Activated naive CD4-positive, alpha-beta T cell treated with anti-CD3 and anti-CD28 coated beads, Interleukin-2, amount 50 U/mL, for 24 hours (primary cell): ENCODE measurements around the gene PUS1.

Experiments used
- H3K27ac Mint-ChIP-seq: one replicate; pipeline ENCODE4 v1.8.0; 2021; ENCODE audit warnings: mild to moderate bottlenecking, mixed read lengths
- H3K27me3 Mint-ChIP-seq: one replicate; pipeline ENCODE4 v1.8.0; 2021; ENCODE audit warnings: mixed read lengths
- H3K36me3 Mint-ChIP-seq: one replicate; pipeline ENCODE4 v1.8.0; 2021; ENCODE audit warnings: mixed read lengths
- H3K4me1 Mint-ChIP-seq: one replicate; pipeline ENCODE4 v1.8.0; 2021; ENCODE audit warnings: mixed read lengths
- H3K4me3 Mint-ChIP-seq: one replicate; pipeline ENCODE4 v1.8.0; 2021; ENCODE audit warnings: mild to moderate bottlenecking, mixed read lengths
- H3K9me3 Mint-ChIP-seq: one replicate; pipeline ENCODE4 v1.8.0; 2021; ENCODE audit warnings: mixed read lengths

PUS1 gene

DNA sequence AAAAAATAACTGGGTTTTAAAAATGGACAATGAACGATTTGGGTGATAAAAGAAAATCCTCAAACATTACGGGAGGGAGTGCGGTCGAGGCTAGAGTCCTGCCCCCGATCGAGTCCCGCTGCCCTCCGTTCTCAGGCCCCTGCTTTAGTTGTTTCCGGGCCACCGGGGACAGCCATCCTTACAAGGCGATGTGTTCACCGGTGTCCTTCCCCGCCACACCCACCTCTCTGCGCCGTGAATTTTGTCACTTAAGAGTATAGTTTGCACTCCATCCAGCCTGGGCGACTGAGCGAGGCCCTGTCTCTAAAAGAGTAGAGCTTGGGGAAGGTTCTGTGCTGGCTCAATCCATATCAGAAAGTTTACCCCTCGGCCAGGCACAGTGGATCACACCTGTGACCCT lies 31.8 kb upstream of the PUS1 start:
- peaks cover 29% of the 10 kb centered on the region for H3K4me1 Mint-ChIP-seq
- no peaks in the 10 kb centered on the region for H3K27me3 Mint-ChIP-seq
- H3K27ac Mint-ChIP-seq = peak overlapping the region; percentile 43
- no peaks in the 10 kb centered on the region for H3K9me3 Mint-ChIP-seq
- H3K4me3 Mint-ChIP-seq = peak overlapping the region; percentile 52
- H3K36me3 Mint-ChIP-seq = no peaks in the 10 kb centered on the region

DNA sequence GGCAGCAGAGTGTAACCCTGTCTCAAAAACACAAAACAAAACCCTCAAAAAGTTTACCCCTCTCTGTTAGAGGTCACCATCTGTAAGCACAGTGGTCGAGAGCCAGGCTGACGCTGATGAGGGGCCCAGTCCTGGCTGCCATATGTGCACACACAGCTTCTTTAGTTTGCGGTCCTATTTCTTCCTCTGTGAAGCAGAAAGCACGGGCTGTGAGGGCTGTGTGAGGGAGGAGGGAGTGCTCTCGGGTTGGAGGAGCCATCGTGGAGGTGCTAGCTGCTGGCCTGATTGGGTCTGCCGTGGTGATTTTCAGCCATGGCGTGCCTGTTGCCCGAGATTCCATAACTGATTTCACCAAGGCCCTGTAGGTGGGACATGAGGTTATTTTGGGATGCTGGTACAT lies 31.2 kb upstream of the PUS1 start:
- Mint-ChIP-seq H3K4me1 (peaks cover 33% of the 10 kb centered on the region), H3K9me3 (no peaks in the 10 kb centered on the region), H3K27me3 (no peaks in the 10 kb centered on the region), H3K4me3 (peak overlapping the region; percentile 1), H3K36me3 (no peaks in the 10 kb centered on the region), H3K27ac (no peak overlapping the region)

DNA sequence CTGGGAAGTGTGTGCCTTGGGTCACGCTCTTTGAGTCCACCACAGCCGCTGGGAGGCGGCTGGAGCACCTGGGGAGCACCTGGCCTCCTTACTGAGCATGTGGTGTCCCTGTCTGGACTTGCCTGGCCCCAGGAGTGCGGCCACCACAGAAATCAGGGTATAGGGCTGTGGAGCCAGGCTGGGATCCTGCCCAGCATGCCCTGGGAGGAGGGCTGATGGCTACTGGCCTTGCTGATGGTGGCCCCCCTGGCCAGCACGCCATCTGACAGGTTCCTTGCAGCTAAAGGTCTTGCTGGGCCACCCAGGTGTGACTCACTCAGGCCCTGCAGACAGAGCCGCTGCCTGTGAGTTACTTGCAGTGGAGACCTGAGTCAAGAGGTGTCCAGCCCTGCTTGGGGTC lies 28.7 kb upstream of the PUS1 start:
- Mint-ChIP-seq H3K36me3 (no peaks in the 10 kb centered on the region), H3K9me3 (no peaks in the 10 kb centered on the region), H3K27ac (no peak overlapping the region), H3K4me3 (no peak overlapping the region), H3K4me1 (peaks cover 51% of the 10 kb centered on the region), H3K27me3 (no peaks in the 10 kb centered on the region)

DNA sequence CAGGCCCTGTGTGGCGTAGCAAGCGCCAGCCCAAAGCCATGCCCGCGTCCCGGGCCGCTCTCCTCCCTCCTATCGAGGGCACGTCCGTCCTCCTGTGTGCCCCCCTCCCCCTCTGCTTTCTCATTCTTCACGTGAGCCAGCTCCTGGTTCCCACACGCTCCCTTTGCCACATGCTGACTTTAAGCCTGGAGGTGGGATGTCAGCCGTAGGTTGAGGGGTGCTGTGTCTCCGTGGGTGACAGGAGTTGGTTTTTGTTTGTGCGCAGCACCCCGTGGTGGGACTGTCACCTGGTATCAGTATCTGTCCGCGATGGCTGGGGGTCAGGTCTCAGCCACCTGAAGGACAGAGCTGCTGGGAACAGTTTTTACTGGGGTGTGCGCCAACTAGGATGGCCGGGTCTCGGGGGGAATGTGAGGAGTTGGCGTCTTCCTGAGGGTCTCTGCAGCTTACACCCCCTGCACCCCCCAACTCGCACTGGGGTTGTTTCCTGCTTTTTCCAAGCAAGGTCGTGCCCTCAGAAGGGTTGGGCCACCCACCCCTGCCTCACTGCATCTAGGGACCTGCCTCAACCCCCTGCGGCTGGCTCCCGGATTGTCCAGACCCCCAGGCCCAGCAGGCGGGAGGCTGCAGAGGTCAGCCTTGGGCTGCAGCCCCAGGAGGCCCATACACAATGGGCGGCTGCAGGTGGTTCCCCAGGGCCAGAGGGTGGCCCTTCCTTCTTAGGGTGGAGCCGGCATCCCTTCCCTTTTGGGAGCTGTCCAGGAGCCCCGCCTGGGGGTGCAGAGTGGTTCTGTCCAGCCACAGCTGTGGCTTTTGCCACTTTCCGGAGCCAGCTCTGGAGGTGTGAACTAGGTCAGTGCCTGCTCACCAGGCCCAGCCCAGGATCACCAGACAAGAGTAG lies 27.4 kb upstream of the PUS1 start:
- Mint-ChIP-seq H3K27ac (no peak overlapping the region), H3K27me3 (no peaks in the 10 kb centered on the region), H3K36me3 (no peaks in the 10 kb centered on the region), H3K4me1 (peaks cover 51% of the 10 kb centered on the region), H3K9me3 (no peaks in the 10 kb centered on the region), H3K4me3 (no peak overlapping the region)

DNA sequence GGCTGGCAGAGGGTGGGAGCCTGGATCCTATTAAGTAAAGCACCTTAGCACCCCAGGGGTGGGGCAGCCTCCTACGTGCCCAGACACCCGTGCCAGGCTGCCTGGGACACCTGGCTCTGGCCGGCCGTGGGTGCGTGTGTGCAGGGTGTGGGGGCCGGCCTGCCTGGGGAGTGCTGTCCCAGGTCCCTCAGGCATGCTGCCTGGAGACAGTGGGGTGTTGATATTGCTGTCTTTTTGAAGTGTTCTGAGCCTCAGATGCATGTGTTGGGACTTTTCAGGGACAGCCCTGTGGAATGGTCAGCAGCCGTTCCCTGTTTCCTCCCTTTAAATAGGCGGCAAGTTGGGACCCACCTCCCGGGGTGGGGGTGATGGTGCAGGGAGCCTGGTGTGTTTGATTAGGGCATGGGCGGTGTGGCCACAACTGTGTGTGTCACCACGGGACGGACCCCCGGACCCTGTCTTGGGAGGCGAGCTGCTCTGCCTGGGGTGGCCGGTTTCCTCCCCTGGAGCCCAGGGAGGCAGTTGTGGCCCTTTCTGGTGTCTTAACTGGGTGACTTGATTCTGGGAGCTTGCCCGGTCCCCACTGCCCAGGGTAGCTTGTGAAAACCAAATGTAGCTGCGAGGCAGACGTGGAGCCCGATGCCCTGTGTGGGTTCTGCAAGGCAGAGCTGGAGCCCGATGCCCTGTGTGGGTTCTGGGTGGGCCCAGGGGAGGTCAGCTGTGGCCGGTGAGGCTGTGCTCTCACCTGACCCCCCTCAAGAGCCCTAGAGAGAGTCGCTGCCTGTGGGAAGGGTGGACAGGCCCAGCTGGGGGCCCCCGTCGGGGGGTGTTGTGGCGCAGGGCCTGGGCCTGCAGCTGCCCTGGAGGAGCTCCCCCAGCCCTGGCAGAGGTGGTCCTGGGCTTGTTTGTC lies 26.5 kb upstream of the PUS1 start:
- no peaks in the 10 kb centered on the region for H3K9me3 Mint-ChIP-seq
- no peaks in the 10 kb centered on the region for H3K36me3 Mint-ChIP-seq
- no peak overlapping the region for H3K4me3 Mint-ChIP-seq
- H3K27ac Mint-ChIP-seq = no peak overlapping the region
- no peaks in the 10 kb centered on the region for H3K27me3 Mint-ChIP-seq
- peaks cover 46% of the 10 kb centered on the region for H3K4me1 Mint-ChIP-seq

DNA sequence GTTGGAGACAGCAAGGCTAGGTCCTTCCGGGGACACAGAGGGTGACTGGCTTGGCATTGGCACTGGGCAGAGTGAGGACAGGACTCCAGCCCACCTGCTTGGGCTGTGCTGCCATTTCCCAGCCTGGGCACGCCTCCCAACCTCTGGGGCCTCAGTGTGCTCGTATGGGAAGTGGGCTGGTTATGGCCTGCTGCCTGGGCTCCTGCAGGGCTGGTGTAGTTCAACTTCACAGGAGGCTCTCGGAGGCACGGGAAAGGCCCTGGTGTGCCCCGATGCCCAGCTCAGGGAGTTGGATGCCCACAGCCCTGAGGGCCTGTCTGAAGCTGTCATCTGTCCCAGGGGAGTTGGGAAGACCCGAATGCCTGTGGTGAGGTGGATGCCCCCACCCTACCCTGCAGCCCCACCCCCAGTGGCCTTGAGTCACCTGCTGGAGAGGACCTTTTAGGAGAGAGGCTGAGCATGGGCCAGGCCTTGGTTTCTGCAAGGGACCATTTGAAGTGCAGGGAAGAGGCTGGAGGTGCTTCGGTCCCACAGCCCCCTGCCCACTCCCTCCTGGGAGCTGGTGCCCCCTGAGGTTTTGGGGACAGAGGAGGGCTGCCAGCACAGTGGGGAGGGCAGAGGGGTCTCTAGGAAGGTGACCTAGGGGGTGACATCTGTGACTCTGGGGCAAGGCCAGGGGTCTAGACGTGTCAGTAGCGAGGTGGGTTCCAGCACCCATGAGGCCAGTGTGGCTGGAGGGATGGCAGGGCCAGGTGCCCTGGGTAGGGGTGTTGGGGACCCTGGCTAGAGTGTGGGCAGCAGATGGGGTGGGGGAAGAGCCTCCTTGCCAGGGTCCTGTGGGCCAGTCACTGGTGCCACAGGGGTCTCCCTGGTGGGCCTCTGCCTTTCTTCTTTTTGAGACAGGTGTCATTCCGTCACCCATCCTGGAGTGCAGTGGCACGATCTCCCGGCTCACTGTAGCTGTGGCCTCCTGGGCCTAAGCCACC lies 25.5 kb upstream of the PUS1 start:
- no peaks in the 10 kb centered on the region for H3K27me3 Mint-ChIP-seq
- no peaks in the 10 kb centered on the region for H3K36me3 Mint-ChIP-seq
- no peaks in the 10 kb centered on the region for H3K9me3 Mint-ChIP-seq
- no peak overlapping the region for H3K27ac Mint-ChIP-seq
- H3K4me3 Mint-ChIP-seq = no peak overlapping the region
- H3K4me1 Mint-ChIP-seq = peaks cover 40% of the 10 kb centered on the region

DNA sequence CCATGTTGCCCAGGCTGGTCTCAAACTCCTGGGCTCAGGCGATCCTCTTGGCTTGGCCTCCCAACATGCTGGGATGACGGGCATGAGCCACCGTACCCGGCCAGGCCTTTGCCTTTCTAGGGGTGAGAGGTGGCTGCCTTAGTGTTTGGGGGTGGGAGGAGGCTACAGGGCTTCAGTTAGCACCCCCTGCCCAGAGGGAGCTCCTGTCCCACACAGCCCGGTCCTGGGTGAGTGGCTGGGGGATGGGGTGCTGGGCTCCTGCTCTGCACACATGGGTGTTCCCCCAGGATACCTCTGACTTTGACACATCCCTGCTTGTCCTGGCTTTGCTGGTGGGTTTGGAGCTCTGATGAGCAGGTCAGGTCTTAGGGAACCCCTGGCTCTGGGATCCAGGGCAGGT lies 24.7 kb upstream of the PUS1 start:
- no peaks in the 10 kb centered on the region for H3K36me3 Mint-ChIP-seq
- H3K4me1 Mint-ChIP-seq = peaks cover 40% of the 10 kb centered on the region
- no peak overlapping the region for H3K27ac Mint-ChIP-seq
- H3K9me3 Mint-ChIP-seq = no peaks in the 10 kb centered on the region
- H3K4me3 Mint-ChIP-seq = no peak overlapping the region
- H3K27me3 Mint-ChIP-seq = no peaks in the 10 kb centered on the region

DNA sequence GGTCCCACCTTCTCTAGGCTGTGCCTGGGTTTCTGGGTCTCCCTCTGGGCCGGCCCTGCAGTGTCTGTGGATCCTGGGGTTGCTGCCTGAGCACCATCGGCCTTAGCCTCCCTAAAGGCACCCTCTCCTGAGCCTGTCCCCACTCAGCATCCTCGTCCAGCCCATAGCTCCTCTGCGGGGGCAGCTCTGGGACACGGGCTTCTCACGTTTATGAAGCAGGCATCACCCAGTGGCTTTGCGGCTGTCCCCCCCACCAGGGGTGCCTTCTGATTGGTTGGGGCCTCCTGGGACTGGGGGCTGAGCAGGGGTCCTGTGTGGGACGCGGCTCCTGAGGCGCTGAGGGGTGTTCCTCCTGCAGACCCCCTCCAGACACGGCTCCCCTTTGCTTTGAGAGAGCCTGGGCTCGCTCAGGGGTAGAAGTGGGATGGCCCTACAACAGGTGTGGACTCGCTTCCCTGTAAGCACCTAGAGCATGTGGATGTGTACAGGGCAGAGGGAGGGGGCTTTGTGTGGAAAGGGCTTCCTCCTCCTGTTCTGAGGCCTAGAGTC lies 23.9 kb upstream of the PUS1 start:
- no peaks in the 10 kb centered on the region for H3K9me3 Mint-ChIP-seq
- no peaks in the 10 kb centered on the region for H3K27me3 Mint-ChIP-seq
- H3K4me1 Mint-ChIP-seq = peaks cover 37% of the 10 kb centered on the region
- no peaks in the 10 kb centered on the region for H3K36me3 Mint-ChIP-seq
- H3K27ac Mint-ChIP-seq = no peak overlapping the region
- no peak overlapping the region for H3K4me3 Mint-ChIP-seq

DNA sequence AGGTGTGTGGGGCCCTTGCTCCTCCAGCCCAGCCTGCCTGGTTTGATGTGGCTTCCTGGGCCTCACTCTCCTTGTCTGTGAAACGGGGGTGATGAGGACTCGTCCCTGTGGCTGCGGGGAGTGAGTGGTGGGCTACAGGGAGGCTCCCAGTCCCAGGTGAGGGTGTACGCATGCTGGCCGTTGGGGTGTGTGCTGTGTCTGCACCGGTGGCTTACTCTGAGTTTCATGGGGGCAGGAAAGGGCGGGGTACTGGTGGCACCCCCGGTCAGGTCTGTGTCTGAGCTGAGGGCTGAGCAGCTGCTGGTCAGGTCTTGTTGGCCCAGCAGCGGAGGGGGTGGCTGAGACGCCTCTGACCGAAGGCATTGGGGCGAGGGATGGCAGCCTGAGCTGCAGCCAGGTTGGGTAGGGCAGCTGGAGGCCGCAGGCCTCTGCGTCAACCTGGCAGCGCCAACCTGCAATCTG lies 23.4 kb upstream of the PUS1 start:
- Mint-ChIP-seq H3K36me3 (no peaks in the 10 kb centered on the region), H3K9me3 (no peaks in the 10 kb centered on the region), H3K27me3 (no peaks in the 10 kb centered on the region), H3K27ac (no peak overlapping the region), H3K4me1 (peaks cover 35% of the 10 kb centered on the region), H3K4me3 (no peak overlapping the region)

DNA sequence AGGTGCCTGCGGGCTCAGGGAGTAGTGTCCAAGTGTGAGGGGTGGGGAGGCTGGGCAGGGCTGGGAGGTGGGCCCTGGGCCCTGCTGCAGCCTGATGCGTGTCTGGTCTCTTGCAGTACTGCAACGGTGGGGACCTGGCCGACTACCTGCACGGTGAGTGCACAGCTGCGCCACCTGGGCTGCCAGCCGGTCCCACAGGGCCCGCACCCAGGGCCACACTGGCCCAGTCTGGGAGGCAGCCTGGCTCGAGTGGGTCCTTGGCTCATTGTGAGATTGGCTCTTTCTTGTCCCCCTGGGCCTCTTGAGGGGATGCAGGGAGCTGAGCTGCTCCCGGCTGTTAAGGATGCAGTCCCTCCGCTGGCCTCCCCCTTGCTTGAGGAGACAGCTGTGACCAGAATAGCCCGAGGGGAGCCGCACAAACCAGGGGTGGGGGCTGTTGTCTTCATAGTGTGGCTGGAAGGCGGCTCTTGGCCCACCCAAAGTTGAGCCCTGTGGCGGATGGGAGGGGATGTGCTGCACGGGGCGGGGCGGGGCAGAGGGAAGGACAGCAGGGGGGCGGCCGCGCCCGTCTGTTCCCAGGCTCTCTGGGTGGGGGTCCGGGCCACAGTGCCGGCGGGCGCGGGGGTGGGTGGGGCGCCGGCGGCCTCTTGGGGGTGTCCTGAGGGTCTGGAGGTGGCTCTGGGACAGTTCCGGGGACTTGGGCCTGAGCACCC lies 21.5 kb upstream of the PUS1 start:
- H3K4me1 Mint-ChIP-seq = peaks cover 24% of the 10 kb centered on the region
- H3K27ac Mint-ChIP-seq = no peak overlapping the region
- no peak overlapping the region for H3K4me3 Mint-ChIP-seq
- no peaks in the 10 kb centered on the region for H3K9me3 Mint-ChIP-seq
- no peaks in the 10 kb centered on the region for H3K27me3 Mint-ChIP-seq
- no peaks in the 10 kb centered on the region for H3K36me3 Mint-ChIP-seq

DNA sequence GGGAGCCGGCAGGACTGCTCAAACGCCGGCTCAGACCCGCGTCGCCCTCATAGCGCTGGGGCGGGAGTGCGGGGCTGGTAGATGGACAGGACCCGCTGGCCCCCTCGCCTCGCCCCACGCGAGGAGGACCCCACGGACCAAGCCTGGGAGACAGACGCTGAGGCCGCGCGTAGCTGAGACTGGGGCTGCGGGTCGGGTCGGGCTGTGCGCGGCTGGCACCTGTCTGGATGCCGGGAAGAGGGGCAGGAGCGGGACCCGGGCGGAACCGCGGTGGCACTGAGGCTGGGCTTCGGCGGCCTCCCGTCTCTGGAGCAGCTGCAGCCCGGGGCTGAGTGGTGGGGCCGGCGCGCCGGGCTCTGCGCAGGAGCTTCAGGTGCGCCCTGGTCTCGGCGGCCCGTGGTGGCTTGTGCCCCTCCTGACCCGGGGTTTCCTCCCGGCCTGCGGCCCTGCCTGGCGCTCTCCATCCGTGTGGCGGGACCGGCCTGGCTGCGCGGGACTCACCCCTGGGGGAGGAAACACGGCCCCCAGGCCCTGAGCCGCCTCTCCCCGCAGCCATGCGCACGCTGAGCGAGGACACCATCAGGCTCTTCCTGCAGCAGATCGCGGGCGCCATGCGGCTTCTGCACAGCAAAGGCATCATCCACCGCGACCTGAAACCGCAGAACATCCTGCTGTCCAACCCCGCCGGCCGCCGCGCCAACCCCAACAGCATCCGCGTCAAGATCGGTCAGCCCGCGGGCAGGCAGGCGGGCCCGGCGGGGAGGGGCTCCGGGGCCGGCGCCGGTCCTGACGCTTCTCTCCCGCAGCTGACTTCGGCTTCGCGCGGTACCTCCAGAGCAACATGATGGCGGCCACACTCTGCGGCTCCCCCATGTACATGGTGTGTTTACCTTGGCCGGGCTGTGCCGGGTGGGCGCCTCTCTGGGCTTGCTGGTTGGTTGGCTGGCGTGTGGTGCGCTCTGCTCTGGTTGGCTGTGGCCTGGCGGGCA lies 20.7 kb upstream of the PUS1 start:
- peaks cover 20% of the 10 kb centered on the region for H3K4me1 Mint-ChIP-seq

DNA sequence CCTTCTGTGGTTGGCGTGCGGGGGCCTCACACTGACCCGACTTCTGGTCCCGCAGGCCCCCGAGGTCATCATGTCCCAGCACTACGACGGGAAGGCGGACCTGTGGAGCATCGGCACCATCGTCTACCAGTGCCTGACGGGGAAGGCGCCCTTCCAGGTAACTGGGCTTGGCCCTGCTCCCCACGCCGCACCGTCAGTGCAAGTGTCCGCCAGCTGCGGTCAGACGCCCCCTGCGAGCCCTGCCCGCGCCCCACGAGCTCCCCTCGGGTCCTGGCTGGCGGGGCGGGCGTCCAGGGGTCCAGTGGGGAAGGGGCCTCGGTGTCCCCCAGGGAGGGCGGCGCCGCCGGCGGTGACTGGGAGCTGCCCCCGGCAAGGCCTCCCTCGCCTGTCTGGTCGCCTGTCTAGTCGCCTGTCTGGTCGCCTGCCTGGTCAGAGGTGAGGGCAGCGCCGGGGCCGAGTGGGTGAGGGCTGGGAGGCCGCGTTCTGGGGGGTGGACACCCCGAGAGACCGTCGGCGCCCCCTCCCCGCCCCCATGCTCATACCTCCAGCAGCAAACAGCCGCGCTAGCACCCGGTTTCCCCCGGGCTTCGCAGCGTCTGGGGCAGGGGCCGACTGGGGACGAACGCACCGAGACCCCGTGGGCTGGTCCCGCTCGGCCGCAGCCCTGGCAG lies 19.9 kb upstream of the PUS1 start:
- Mint-ChIP-seq H3K4me3 (no peak overlapping the region), H3K9me3 (no peaks in the 10 kb centered on the region), H3K27me3 (no peaks in the 10 kb centered on the region), H3K36me3 (no peaks in the 10 kb centered on the region), H3K4me1 (peaks cover 13% of the 10 kb centered on the region), H3K27ac (no peak overlapping the region)

More for the DNA sequence above, 20.7 kb upstream of the PUS1 start:
- no peak overlapping the region for H3K4me3 Mint-ChIP-seq
- H3K27me3 Mint-ChIP-seq = no peaks in the 10 kb centered on the region
- no peaks in the 10 kb centered on the region for H3K36me3 Mint-ChIP-seq
- no peak overlapping the region for H3K27ac Mint-ChIP-seq
- H3K9me3 Mint-ChIP-seq = no peaks in the 10 kb centered on the region

DNA sequence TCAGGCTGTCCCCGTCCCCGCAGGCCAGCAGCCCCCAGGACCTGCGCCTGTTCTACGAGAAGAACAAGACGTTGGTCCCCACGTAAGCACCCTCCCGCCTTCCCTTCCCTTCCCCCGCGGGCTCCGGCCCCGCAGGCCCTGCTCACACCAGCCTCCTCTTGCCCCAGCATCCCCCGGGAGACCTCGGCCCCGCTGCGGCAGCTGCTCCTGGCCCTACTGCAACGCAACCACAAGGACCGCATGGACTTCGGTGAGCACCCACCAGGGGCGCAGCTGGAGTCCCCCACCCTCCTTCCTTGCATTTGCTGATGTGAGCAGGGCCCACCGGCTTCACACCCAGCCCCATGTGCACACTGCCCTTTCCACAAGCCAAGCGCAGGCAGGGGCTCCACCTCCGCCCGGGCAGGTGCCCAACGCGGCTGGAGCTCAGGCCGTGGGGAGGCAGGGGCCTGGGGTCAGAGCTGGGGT lies 19.3 kb upstream of the PUS1 start:
- no peaks in the 10 kb centered on the region for H3K9me3 Mint-ChIP-seq
- H3K27me3 Mint-ChIP-seq = no peaks in the 10 kb centered on the region
- no peak overlapping the region for H3K4me3 Mint-ChIP-seq
- H3K27ac Mint-ChIP-seq = no peak overlapping the region
- no peaks in the 10 kb centered on the region for H3K36me3 Mint-ChIP-seq
- H3K4me1 Mint-ChIP-seq = peaks cover 9% of the 10 kb centered on the region
